GM18498 (cell line): Measurements from ENCODE around the gene UBE2J2.
"Not testable (repeated sequence)": the region's sequence is repeated elsewhere in the genome, so short reads cannot be mapped to it uniquely, and the experiment has no call there.

Experiments used
- ATAC-seq: cut with Tn5 transposase; IDR thresholded peaks from one replicate; pipeline ENCODE4 v1.9.1; 2021; ENCODE audit warnings: mild to moderate bottlenecking, moderate library complexity; ENCODE audit not compliant: unreplicated experiment

The UBE2J2 gene

DNA sequence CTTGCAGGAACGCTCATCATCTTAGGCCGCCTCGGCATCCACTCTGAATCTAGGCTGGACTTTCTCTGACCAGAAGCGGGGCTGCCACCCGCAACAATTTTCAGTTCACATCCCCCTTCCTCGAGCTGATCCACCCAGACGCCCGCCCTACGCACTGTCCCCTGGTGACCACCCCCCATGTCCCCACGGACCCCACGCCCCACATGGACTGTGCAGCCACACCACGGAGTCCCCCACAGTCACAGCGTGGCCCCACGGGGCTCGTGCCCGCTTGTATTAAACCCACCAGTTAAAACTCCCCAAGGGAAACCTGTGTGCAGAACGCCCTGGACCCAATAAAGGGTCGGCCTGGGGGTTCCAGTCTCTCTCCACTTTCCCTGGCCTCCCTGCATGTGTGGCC lies 14.1 kb downstream of the UBE2J2 start:
- no peak for ATAC-seq

DNA sequence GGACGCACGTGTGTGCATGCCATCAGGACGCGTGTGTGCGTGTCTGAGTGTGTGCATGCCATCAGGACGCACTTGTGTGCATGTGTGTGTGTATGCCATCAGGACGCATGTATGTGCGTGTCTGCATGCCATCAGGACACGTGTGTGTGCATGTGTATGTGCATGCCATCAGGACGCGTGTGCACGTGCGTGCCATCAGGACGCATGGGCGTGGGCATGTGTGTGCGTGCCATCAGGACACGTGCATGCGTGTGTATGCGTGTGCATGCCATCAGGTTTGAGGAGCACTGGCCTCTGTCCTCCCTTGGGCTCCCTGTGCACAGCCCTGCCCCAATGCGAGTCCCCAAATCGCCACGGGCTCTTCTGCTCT lies 14.6 kb downstream of the UBE2J2 start:
- ATAC-seq = no peak

DNA sequence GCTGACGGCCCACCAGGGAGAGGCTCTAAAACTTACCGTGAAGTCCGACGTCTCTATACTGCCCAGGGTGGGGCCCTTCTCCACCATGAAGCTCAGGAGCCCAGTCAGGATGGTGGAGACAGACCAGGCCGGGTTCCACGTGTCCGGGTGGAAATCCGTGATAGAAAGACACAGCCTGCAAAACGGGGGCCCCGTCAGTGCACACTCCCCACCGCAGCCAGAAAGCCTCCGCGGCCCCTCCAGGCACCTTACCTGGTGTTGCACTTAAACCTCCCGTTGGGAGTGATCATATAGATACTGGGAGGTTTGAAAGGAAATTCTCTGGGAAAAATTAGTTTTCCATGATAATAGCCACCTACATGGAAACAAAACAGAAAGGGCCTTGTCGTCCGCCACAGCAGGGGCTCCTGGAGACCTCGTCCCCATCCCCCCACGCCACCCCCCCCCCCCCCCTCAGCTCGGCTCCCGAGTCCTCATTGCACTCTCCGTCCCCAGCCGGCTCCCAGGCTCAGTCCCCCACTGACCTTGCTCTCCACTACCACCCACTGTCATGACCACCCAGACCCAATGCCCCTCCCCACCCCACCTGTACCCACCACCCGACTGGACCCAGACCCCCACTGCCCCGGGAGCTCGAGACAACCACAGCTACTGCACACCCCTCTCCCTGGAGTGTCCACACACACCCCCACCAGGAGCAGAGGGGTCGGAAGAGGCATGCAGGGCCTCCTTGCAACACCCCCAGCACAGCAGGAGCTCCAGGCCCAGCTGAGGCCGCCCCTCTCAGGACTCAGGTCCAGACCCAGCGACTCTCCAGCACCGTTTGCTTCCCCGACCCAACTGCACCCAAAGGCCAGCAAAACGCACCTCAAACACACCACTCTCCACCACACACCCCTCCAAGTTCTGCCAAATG lies 16.4 kb downstream of the UBE2J2 start:
- no peak for ATAC-seq

DNA sequence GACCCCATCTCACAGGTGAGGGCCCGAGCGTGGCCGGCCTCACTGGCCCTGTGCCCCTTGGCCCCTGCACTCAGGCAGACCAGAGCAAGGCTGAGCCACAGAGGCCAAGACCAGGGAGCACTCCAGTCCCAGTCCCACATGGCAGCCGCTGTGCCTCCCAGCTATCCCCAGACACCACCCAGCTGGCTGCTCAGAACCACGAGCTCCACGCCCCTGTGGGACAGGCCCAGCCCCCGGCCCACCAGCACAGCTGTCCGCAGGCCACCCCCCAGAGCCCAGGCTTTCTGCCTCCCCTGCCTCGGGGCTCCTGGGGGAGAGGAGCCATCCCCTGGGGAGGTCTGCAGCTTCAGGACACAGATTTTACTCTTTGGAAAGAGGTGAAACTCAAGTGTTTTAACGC lies 18.0 kb downstream of the UBE2J2 start:
- no peak for ATAC-seq

DNA sequence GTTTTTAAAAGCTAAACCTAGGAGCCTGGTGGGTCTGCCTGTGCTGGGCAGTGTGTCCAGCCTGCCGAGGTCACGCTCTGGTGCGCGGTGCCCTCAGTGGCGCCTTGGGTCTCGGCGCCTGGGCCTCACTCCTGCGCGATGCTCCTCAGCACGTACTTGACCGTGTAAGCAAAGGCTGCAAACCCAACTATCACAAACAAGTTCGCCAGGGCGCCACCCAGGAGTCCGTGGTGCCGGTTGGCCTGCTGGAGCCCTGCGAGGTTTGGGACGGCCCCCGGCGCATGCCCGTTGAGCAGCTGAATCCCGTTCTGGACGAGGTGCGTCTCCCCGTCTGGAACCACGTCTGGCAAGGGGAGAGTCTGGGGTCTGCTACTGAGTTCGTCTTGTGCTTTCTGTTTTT lies 18.6 kb downstream of the UBE2J2 start:
- no peak for ATAC-seq

DNA sequence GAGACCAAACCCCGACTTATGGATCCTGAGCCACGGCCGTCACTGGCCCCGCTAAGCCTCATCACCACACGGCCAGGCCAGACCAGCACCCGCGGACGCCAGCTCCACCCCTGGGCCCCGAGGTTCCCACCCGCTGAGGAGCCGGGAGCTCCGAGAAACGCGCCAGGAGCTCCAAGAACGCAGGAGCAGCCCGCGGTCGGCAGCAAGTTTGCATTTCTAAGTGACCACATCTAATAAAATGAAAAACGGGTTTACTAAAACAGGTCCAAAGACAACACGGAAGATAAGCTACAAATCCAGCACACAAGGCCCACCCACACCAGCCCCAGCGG lies 19.0 kb downstream of the UBE2J2 start:
- no peak for ATAC-seq

DNA sequence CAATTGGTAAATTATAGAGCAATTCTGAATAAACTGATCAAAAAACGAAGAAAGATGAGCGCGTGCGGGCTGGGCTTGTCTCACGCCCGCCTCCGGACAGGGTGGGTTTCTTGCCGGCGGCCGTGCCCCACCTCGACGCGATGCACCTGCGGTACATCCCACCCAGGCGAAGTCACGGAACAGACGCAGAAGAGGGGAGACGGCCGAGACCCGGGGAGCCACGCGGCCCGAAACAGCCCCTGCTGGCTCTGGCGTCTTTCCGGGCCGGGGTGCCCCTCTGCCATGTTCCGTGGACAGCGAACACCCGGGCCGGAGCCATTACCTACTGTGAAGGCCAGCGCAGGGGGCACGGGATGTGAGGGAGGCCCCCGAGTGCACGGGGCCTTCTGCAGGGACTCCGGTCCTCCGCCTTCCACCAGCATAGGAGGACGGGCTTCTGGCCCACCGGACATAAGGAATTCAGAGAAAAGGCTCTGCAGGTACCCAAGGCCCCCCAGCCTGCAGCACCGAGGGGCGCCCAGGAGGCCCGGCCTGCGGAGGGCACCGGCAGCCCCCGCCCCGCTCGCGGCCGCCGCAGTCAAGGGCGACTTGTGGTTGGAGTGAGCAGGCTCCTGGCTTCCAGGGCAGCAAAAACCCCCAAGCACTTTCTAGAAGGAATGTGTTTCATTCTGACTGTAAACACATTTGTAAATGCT lies 19.5 kb downstream of the UBE2J2 start:
- no peak for ATAC-seq

DNA sequence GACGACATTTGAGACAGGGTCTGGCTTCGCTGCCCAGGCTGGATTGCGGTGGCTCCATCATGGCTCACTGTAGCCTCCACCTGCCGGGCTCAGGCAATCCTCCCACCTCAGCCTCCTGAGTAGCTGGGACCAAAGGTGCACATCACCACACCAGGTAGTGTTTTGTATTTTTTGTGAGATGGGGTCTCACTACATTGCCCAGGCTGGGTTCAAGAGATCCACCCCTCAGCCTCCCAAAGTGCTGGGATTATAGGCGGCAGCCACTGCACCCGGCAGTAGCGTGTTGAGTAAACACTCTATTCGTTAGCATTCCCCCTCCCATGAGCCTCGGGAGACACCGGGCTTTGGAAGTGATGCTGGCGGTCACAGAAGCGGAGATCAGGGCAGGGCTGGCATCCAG lies 20.3 kb downstream of the UBE2J2 start:
- no peak for ATAC-seq

DNA sequence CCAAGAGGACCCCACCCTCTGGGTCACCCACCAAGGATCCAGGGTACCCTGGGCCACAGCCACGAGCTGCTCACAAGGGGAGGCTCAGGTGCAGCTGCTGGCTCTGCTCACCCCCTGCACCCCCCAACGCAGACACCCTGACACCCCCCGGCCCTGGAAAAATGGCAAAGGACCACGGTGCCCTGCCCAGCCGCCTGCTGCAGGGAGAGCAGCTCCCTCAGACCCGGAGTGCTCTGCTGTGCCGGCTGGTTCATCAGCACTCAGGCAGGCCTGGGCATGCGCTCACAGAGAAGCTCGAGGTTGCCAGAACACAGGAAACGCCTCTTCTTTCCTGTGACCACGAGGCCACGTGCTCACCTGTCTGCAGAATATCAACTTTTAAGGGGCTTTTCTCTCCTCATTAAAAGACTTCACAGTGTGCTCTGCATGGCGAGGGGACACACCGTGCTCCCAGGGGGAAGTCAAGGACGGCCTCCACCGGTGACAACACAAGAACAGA lies 22.8 kb downstream of the UBE2J2 start:
- ATAC-seq = peak; percentile 53

DNA sequence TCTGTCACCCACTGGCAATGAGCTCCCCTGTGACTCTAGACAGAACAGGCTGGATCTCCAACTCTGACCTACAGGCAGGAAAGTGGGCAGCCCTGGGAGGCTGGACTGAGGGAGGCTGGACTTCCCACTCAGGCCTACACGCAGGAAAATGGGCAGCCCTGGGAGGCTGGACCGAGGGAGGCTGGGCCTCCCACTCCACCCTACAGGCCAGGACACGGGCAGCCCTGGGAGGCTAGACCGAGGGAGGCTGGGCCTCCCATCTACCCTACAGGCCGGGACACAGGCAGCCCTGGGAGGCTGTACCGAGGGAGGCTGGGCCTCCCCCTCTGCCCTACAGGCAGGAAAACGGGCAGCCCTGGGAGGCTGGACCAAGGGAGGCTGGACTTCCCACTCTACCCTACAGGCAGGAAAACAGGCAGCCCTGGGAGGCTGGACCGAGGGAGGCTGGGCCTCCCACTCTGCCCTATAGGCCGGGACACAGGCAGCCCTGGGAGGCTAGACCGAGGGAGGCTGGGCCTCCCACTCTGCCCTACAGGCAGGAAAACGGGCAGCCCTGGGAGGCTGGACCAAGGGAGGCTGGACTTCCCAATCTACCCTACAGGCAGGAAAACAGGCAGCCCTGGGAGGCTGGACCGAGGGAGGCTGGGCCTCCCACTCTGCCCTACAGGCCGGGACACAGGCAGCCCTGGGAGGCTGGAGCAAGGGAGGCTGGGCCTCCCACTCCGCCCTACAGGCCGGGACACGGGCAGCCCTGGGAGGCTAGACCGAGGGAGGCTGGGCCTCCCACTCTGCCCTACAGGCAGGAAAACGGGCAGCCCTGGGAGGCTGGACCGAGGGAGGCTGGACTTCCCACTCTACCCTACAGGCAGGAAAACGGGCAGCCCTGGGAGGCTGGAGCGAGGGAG lies 25.4 kb downstream of the UBE2J2 start:
- not testable (repeated sequence) for ATAC-seq

DNA sequence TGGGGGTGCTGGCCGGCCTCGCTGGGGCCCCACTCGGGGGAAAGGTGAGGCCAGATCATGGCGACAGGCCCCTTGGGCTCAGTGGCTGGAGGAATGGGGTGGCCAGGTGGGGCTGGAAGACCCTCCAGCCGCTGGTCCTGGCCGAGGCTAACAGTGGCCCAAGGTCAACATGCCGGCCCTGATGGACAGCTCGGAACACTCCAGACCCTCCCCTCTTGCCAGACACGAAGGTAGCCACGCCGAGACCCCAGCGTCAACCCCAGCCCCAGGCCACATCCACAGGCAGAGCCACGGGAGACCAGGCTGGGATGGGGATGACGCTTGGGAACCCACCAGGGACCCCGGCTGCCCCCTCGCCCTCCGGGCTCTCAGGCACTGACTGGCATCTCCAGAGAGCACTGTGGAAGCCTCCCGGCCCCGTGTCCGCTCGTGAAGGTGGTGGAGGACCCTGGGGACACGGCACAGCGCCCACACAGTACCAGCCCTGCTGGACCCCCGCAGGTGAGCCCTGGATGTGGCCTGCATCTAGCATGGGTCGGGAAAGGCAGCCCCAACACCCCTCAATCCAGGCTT lies 26.2 kb downstream of the UBE2J2 start:
- no peak for ATAC-seq

DNA sequence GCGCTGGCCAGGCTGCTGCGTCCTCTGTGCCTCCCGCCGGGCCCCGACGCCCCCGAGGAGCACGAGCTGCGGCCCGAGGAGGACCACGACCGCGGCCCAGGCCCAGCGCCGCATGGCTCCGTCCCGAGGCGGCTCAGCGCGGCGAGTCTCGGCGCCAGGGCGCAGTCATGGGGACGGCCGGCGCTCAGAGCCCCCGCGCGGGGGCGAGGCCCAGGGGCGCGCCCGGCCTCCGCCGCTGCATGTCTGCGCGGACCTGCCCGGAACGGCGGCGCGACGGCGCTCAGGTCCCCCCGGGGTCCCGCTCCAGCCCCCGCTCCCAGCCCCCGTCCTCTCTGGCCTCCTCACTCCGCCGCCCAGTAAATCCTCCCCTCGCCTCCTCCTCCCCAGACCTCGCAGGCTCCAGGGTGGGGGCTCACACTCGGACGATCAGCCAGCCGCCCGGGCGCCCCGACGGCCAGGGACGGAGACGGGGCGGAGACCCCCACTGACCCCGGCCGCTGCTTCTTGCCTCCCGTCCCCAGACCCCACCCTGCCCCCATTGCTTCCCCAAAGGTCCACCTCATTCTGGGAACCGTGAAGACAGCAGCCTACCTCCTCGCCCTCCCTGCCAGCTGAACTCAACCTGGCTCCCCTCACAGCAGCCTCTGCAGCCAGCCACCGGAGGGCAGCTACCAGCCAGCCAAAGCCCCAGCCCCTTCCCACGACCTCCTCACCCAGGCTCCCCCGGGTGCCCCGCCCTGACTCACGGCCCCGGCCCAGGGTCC lies 26.9 kb downstream of the UBE2J2 start, which contains the start of gene C1QTNF12:
TSS of gene C1QTNF12 (minus strand) at position 146 of the 764 bp plus-strand sequence. CDS start at position 114, 32 bp downstream.
- no peak for ATAC-seq

DNA sequence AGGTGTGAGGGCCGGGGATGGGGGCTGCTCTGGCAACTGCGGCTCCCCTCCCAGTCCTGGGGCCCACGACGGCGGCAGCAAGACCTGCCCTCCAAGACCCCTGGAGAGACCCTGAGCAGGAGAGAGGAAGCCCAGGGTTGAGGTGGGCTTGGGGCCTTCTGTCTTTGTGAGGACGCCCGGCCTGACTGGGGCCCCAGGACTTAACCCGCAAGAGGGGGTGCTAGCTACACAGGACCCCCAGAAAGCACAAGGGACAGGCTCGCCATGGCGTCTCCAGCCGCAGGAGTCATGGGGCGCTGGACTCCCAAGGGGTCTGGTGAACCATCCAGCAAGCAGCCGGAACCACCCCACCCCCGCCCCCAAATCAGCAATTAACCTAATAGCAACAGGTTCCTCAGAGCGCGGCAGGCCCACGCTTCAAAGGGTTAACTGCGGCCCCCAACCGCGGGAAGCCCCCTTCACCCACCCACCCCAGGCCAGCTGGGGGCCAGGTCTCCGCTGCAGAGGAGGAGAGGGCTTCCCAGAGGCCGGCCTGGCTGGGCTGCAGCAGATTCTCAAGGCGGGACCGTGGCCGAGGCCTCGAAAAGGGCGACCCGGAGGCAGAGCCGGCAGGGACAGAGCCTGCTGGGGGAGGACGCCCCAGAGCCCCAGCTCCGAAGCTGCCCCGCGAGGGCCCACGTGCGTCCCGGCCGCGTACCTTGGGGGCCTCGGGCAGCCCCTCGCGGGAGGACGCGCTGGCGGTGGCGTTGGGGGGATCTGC lies 27.7 kb downstream of the UBE2J2 start:
- ATAC-seq = no peak

DNA sequence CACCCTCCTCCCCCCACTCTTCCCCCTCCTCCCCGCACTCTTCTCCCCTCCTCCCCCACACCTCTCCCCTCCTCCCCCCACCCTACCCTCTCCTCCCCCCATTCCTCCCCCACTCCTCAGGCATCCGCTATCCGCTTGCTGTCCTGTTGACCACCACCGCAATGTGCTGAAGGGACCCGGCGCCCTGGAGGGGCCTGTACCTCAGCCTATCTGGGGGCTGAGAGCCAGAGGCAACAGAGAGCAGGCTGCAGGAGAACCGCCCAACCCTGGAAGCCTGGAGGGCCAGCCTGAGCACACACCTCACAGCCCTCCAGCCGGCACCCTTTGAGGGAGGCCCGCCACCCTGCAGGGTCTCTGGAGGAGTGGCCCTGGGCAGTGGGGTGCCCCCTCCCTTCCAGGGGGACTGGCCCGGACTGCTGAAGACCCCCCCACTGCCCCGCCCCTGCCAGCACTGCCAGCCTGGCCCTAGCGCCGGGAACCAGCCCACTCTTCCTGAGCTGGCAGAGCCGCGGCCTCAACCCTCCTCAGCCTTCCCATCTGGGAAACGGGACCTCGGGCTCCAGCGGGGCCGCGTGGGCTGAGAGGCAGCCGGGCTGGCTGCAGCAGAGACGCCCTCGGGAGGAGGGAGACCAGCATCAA lies 28.4 kb downstream of the UBE2J2 start:
- no peak for ATAC-seq

DNA sequence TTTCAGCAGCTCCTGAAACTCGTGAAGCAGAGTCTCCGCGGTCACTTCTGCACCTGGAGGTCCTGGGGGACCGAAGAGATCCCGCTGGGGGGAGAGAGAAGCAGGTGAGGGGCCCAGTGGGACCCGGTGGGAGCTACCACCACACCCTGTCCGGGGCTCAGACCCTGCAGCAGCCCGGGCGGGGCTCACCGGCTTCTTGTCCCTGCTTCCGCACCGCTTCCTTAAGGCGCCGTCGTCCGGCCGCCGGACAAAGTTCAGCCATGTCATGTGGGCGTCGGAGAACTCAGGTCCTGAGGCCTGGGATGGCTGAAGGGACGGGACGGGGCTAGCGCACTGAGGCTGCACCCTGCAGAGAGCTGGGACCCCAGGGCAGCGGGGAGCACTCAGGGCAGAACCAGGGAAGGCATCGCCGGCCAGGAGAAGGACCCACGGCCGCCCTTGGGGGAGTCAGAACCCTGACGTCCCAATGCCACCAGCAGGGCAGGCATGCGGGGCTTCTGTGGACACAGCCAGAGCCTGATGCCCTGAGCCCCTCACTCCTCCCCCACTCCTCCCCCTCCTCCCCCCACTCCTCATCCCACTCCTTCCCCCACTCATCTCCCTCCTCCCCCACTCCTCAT lies 29.4 kb downstream of the UBE2J2 start:
- no peak for ATAC-seq

DNA sequence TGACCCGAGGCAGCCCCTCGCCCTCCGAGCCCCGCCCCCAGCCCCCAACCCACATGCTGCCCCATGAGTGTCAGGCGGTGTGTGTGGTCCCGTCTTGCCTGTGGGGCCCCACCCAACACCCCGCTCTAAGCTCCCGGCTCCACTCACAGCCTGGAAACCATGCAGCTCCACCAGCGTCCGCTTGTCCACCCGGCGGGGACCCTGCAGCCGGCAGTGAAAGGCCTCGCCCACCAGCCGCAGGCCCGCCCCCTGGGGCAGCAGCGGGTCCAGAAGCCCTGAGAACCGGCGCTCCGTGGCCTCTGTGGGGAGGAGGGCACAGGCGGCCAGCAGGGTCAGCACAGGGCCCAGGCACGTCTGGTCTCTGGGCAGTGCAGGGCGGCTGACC lies 29.9 kb downstream of the UBE2J2 start:
- no peak for ATAC-seq

DNA sequence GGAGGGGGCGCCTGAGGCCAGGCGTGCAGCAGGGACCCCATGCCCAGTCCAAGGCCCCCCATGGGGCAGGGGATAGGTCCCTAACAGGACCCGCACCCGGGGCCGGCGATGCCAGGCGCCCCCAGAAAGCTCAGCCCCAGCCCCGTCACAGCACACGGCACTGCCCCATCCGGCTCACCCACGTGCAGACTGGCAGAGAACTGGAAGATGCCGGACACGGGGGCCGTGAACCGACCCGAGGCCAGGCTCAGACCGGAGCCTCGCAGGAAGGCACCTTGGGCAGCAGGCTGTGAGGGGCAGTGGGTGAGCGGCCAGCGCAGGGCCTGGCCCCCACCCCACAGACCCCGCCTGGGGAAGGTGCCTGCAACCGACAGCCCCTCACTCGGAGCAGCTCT lies 30.4 kb downstream of the UBE2J2 start:
- no peak for ATAC-seq

DNA sequence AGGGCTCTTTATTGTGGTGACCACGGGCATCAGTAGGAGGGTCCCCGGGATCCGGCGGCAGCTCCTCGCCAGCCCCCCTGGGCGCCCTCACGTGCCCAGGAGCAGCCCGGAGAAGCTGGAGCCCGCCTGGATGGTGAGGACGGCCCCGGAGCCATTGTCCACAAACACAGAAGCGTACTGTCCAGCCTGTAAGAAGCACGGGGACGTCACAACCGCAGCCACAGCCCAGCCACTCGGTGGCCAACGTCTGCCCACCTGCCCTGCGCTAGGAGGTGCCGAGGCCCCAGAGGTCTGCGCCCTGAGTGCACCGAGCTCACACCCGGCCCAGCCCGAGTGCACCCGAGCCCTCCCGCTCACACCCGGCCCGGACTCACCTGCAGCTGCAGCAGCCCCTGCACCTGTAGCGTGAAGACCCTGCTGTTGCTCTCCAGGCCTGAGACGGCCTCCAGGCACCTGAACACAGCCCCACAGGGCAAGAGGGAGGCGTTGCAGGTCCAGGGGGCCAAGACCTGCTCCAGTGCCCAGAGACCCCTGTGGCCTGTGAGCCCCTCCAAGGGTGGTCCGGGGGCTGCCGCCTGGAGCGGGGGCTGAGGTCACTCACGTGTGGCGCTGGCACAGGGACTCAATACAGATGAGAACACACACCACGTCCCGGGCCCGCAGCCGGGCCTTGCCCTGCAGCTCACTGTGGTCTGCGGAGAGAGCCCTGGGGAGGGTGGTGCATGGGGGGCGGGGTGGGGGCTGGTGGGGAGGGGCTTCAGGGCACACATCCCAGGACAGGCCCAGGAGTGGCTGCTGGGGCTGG lies 31.0 kb downstream of the UBE2J2 start:
- no peak for ATAC-seq
